WERI-Rb-1 (cell line): Measurements from ENCODE around the gene LPP.

Experiments
- DNase-seq: peaks from one replicate; pipeline ENCODE4 v3.0.0-alpha.2; 2020
- H3K27ac ChIP-seq: fragments of 250-450 bp; sonication (Bioruptor Pico); 2 replicates; pipeline ENCODE4 v1.5.1; 2020; ENCODE audit warnings: mild to moderate bottlenecking, moderate library complexity
- H3K27me3 ChIP-seq: fragments of 250-450 bp; sonication (Bioruptor Pico); 2 replicates; pipeline ENCODE4 v1.5.1; 2021; ENCODE audit warnings: mild to moderate bottlenecking, low read depth, moderate library complexity; ENCODE audit not compliant: insufficient read depth, severe bottlenecking
- H3K36me3 ChIP-seq: fragments of 250-450 bp; sonication (Bioruptor Pico); 2 replicates; pipeline ENCODE4 v1.5.1; 2020; ENCODE audit warnings: mild to moderate bottlenecking, moderate library complexity
- H3K4me3 ChIP-seq: 2 replicates; pipeline ENCODE4 v1.5.1; 2011; ENCODE audit warnings: low read depth, mild to moderate bottlenecking, control low read depth, low read length
- H3K9me3 ChIP-seq: fragments of 250-450 bp; sonication (Bioruptor Pico); 2 replicates; pipeline ENCODE4 v1.5.1; 2021; ENCODE audit warnings: mild to moderate bottlenecking, moderate library complexity; ENCODE audit not compliant: severe bottlenecking
- TF ChIP-seq, protein P1 (sequence below): IDR thresholded peaks from 2 replicates; pipeline ENCODE4 v1.5.1; 2011; ENCODE audit warnings: low read depth, mild to moderate bottlenecking, control low read depth, inconsistent platforms, low read length

The LPP gene

DNA sequence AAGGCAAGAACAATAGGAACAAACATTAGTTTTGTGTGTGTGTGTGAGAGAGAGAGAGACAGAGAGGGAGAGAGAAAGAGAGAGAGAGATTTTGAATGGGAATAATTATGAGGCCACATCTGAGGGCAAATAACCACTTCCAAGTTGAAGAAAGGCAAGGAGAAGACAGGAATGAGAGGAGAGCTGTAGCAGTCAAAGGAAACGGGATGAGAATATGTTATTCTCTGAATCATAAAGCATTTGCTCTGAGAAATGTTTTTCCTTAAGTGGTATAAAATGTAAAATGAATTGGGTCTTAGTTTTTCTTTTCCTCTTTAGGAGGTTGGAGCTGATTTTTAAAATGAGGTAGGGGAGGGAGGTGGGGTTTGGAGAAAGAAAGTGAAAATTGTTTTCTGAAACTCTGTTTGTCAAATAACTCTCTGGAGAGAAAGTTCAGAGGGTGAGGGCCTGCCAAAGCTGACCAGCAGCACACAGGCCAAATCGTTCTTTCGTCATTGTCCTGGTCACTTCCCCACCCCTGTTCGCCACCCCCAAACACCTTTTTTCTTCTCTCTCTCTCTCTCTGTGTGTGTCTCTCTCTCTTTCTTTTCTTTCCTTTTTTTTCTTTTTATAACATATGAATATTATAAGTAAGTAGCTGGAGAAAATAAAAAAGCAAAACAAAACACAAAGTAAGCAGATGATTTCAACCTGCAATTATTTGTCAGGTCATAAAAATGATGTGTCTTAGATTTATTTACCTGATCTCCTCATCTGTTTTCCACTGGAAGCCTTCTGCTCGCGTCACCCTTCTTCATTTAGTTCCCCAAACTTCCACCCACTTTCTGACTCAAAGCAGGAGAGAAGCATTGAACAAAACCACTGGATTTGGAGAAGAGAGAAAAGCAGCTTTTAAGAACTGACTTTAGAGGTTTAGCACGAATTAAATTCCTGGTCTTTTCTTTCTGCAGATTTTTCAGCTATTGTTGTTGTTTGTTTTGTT lies 110.6 kb downstream of the LPP start:
- TF ChIP-seq, protein P1, sequence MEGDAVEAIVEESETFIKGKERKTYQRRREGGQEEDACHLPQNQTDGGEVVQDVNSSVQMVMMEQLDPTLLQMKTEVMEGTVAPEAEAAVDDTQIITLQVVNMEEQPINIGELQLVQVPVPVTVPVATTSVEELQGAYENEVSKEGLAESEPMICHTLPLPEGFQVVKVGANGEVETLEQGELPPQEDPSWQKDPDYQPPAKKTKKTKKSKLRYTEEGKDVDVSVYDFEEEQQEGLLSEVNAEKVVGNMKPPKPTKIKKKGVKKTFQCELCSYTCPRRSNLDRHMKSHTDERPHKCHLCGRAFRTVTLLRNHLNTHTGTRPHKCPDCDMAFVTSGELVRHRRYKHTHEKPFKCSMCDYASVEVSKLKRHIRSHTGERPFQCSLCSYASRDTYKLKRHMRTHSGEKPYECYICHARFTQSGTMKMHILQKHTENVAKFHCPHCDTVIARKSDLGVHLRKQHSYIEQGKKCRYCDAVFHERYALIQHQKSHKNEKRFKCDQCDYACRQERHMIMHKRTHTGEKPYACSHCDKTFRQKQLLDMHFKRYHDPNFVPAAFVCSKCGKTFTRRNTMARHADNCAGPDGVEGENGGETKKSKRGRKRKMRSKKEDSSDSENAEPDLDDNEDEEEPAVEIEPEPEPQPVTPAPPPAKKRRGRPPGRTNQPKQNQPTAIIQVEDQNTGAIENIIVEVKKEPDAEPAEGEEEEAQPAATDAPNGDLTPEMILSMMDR = no peak
- no peak for DNase-seq
- Histone ChIP-seq H3K27ac (no peak overlapping the region), H3K36me3 (no peaks in the 10 kb centered on the region), H3K4me3 (no peak overlapping the region), H3K9me3 (no peaks in the 10 kb centered on the region), H3K27me3 (no peaks in the 10 kb centered on the region)

- TF ChIP-seq, protein P1 = no peak
- Histone ChIP-seq H3K36me3 (no peaks in the 10 kb centered on the region), H3K27ac (no peak overlapping the region), H3K4me3 (no peak overlapping the region), H3K9me3 (no peaks in the 10 kb centered on the region), H3K27me3 (no peaks in the 10 kb centered on the region)
- no peak for DNase-seq
These were observed 112.8 kb downstream of the LPP start for GRCh38 chr3:188266562-188267274.

DNA sequence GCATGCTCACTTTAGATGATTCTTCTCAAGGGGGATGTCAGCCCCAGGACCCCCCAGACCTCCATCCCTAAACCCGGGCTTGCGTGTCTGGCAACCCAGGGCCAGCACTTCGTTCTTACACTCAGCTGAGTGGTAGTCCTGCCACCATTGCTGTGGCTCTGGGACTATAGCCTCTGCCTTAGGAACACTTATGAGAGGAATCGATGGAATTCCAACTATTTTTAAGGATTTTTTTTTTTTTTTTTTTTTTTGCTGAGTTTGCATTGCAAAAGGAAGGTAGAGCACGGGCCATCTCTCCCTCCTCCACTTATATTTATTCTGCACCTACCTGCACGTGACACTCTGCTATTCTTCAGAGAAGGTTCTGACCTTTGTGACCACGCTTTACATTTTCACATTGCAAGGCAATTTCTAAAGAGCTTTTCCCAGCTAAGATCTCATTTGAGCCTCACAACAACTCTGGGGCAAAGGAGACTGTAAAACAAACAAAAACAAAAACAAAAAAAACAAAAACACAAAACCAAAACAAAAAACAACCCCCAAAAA lies 113.9 kb downstream of the LPP start:
- Histone ChIP-seq H3K27ac (no peak overlapping the region), H3K4me3 (no peak overlapping the region)

GRCh38 chr3:188268336-188268735 lies 114.4 kb downstream of the LPP start:
- Histone ChIP-seq H3K9me3 (no peaks in the 10 kb centered on the region), H3K4me3 (no peak overlapping the region), H3K36me3 (no peaks in the 10 kb centered on the region), H3K27ac (no peak overlapping the region), H3K27me3 (no peaks in the 10 kb centered on the region)
- TF ChIP-seq, protein P1 = no peak
- DNase-seq = no peak

More for the DNA sequence above, 113.9 kb downstream of the LPP start:
- no peaks in the 10 kb centered on the region for H3K27me3 ChIP-seq
- TF ChIP-seq, protein P1 = no peak
- no peaks in the 10 kb centered on the region for H3K9me3 ChIP-seq
- DNase-seq = no peak
- H3K36me3 ChIP-seq = no peaks in the 10 kb centered on the region

- no peaks in the 10 kb centered on the region for H3K36me3 ChIP-seq
- H3K27ac ChIP-seq = no peak overlapping the region
- no peak overlapping the region for H3K4me3 ChIP-seq
- no peaks in the 10 kb centered on the region for H3K27me3 ChIP-seq
- no peaks in the 10 kb centered on the region for H3K9me3 ChIP-seq
- TF ChIP-seq, protein P1 = no peak
- no peak for DNase-seq
These were observed 115.1 kb downstream of the LPP start for GRCh38 chr3:188269040-188269439.
